Activated CD4-positive, alpha-beta T cell treated with anti-CD3 and anti-CD28 coated beads, Interleukin-2, Interleukin-4, amounts not matched to agents 100 ng/mL and 50 ng/mL, durations not matched to agents 16 hours and 8 hours (primary cell): ENCODE data around the gene PANX2.
"Not testable (repeated sequence)": the region's sequence is repeated elsewhere in the genome, so short reads cannot be mapped to it uniquely, and the experiment has no call there.

ENCODE experiments used
- DNase-seq: peaks from one replicate; pipeline ENCODE4 v3.0.0-alpha.2; 2020; ENCODE audit warnings: low spot score

PANX2 gene, protein sequence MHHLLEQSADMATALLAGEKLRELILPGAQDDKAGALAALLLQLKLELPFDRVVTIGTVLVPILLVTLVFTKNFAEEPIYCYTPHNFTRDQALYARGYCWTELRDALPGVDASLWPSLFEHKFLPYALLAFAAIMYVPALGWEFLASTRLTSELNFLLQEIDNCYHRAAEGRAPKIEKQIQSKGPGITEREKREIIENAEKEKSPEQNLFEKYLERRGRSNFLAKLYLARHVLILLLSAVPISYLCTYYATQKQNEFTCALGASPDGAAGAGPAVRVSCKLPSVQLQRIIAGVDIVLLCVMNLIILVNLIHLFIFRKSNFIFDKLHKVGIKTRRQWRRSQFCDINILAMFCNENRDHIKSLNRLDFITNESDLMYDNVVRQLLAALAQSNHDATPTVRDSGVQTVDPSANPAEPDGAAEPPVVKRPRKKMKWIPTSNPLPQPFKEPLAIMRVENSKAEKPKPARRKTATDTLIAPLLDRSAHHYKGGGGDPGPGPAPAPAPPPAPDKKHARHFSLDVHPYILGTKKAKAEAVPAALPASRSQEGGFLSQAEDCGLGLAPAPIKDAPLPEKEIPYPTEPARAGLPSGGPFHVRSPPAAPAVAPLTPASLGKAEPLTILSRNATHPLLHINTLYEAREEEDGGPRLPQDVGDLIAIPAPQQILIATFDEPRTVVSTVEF

DNA sequence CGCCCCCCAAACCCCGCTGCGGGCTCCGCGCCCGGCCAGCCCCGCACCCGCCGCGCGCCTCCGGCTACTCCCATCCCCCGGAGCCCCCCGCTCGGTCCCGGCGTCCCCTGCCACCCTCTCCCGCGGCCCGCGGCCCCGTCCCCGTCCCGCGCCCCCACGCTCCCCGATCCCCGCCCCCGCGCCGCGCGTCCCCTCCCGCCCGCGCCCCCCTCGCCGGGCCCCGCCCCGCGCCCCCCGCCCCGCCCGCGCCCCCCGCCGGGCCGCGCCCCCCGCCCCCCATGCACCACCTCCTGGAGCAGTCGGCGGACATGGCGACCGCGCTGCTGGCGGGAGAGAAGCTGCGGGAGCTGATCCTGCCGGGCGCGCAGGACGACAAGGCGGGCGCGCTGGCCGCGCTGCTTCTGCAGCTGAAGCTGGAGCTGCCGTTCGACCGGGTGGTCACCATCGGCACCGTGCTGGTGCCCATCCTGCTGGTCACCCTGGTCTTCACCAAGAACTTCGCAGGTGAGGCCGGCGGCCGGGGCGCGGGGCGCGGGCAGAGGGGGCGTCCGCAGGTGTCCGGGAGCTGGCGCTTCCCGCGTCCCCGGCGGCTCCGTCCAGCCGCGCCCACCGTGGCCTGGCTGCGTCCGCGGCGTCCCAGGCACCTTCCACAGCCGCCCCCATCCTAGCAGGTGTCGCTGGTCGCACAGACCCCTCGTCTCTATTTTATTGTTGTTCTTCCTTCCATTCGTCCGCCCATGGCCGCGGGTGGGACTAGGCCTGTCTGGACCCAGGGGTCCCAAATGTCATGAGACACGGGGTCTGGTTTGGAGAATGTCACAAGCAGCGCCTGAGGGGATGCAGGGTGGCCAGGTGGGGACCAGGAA lies at the start of gene PANX2:
Gene PANX2, plus strand, starts transcription at position 279 of the 866 bp plus-strand sequence. Its CDS starts 0 bp downstream, at position 279.
- no peak for DNase-seq

DNA sequence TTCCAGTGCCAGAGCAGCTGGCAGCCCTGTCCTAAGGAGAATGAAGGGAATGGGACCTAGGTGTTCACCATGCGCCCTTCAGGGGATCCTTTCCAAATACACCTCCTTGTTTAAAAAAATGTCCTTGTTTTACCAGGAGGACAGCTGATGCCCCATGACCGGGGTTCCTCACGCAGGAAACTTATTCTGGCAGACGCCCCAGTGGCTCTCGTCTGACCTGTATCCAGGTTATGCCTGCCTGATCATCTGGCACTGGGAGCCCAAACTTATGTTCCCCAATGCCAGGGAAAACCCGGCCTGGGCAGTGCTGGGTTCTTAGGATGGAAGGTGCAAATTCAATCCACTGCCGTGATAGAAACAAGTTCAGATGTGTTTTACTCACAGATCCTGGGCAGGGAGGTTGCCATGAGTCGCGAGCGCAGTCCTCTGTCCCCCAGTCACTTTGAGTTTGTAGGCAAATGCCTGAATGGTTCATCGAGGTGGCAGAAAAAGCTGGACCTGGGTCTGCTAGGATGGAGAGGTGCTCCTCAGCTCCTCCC lies 49.3 kb upstream of the PANX2 start:
- DNase-seq: no peak

DNA sequence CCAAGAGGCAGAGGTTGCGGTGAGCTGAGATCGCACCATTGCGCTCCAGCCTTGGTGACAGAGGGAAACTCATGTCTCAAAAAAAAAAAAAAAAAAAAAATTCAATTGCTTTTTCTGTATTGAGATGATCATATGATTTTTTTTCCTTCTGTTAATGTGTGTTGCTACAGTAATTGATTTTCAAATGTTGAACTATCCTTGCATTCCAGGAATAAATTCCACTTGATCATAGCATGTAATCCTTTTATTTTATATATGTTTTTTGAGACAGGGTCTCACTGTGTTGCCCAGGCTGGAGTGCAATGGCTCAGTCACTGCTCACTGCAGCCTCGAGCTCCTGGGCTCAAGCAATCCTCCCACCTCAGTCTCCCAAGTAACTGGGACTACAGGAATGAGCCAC lies 47.4 kb upstream of the PANX2 start:
- no peak for DNase-seq

DNA sequence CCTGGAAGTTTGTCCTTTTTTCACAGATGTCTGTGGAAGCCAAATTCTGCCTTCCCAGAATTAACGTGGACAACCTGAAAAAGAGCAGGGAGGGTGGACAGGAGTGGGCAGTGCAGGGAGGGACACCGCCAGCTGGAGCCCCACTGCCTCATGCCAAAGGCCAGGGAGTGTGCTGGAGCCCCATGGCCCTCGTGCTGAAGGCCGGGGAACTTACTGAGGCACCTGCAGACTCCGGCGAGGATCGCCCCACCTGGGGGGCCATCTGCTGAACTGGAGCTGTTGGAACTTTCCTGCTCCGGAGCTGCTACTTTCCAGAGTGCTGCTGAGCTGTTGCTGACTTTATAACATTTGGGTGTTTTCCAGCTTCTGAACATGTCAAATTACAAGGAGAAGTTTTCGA lies 45.5 kb upstream of the PANX2 start:
- no peak for DNase-seq

DNA sequence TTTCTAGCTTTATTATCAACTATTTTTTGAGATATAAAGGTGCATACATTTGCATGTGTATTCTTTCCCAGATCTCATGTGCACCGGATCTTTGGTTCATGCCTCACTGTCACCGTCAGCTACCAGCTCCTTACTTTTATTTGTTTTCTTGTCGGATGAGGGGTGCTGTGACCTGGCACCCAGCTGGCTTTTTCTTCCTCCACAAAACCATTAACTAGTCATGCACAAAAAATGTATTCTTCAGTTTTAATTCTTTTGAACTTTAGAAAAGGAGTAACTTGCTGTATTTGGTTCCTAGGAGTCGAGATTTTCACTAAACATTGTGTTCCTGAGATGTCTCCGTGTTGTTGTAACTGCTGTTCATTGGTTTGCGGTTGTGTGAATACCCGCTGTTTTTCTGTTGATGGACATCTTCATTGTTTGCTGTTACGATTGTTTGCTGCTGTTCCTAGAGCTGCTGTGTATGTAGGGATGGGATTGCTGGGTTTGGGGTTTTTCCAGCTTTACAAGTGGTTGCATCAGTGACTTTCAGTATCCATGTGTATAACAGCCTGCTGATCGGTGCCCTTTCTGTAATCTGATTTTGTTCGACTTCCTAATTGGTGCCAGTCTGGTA lies 41.3 kb upstream of the PANX2 start:
- no peak for DNase-seq

DNA sequence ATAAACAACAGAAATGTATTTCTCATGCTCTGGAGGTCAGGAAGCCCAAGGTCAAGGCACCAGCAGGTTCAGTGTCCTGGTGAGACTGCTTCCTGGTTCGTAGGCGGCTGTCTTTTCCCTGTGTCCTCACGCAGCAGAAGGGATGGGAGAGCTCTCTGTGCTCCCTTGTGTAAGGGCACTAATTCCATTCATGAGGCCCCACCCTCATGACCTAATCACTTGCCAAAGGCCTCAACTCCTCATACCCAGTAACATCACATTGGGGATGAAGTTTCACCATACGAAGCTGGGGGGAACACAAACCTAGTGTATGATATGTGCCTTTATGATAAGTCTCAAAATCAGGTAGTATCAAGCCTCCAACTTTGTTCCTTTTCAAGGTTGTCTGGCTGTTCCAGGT lies 38.6 kb upstream of the PANX2 start:
- DNase-seq: no peak

DNA sequence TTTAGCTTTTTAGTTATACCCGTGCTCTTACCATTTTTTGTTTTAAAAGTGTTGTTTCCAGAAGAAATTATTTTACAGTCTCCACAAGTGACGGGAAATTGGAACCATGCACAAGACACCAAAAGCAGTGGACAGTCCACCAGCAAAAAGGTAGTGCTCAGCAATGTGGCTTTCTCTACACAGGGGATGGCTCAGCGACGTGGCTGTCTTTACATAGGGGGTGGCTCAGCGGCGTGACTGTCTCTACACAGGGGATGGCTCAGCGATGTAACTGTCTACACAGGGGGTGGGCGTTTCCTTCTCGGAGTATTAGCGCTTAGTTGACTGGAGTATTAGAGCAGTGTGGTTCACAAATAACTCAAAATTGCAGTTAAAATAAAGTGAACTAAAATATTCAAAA lies 36.0 kb upstream of the PANX2 start:
- DNase-seq: no peak

DNA sequence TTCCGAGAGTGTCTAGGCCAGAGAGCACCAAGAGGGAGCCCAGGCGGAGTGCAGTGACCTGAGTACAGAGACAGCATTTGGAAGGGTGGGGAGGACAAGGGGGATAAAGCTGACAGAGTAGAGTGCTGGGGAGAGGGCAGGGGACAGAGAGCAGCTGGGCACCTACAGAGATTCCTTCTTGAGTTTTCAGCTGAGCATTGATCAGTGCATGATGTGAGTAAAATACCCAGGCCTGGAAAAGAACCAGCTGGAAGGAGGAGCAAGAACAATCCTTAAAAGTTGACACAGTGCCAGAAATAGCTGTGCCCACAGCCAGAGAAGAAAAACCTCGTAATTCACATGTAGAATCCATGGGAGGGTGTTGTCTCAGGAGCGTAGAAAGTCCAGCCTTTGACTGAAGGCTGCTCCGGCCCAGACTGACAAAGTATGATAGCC lies 33.9 kb upstream of the PANX2 start:
- no peak for DNase-seq

DNA sequence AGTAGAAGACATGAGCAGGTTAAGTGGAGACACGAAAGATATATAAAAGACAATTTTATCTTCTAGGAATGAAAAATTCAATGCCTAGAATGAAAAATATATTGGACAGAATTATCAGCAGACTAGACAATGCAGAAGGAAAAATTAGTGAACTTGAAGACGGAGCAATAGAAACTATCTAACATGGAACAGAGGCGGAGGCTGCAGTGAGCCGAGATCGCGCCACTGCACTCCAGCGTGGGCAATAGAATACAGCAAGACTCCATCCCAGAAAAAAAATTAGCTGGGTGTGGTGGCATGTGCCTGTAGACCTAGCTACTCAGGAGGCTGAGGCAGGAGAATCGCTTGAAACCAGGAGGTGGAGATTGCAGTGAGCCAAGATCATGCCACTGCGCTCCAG lies 33.3 kb upstream of the PANX2 start:
- DNase-seq: not testable (repeated sequence)

DNA sequence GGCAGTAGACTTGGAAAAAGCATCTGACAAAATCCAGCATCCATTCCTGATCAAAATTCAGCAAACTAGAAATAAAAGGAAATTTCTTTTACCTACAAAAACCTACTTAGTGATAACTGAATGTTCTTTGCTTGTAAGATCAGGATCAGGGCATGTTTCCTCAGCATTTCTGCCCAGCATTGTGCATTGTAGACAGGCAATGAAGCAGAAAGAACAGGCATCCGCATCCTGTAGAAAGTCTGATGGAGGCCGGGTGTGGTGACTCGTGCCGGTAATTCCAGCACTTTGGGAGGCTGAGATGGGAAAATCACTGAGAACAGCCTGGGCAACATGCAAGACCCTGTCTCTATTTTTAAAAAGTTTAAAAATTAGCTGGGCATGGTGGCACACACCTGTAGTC lies 32.5 kb upstream of the PANX2 start:
- no peak for DNase-seq

DNA sequence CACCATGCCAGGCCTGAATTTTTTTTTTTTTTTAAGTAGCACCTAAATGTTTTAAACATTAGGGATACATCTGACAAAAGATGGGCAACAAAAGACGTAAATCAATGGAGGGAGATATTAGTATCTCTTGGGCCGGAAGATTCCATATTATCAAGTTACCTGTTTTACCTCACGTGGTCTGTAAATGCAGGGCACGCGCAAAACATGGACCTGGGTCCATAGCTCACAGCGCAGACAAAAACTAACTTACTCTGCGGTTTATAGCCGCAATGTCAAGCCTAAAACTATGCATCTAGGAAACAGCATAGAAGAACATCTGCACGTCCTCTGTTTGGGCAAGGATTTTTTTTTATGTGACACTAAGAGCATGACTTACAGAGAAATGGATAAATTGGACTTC lies 31.5 kb upstream of the PANX2 start:
- no peak for DNase-seq

DNA sequence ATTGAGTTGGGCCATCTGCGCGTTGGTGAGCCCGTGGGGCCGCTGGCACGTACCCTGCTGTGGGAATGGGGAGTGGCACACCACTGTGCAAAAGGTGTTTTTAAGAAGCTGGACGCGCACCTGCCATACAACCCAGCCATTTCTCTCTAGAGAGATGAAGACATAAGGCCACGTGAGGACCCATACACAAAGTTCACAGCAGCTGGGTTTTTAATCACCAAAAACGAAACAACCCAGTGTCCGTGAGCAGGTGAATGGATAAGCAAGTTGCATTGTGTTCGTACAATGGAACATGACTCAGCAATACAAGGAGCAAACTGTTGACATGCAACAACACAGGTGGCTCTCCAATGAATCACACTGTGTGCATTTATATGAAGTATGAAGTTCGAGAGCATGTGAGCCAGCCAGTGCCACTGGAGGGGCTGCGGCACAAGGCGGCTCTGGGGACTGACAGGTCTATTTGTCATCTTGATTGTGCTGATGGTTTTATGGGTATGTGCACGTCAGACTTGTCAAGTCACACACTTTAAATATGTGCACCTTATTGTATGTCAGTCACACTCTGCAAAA lies 30.6 kb upstream of the PANX2 start:
- peak; percentile 11 for DNase-seq

DNA sequence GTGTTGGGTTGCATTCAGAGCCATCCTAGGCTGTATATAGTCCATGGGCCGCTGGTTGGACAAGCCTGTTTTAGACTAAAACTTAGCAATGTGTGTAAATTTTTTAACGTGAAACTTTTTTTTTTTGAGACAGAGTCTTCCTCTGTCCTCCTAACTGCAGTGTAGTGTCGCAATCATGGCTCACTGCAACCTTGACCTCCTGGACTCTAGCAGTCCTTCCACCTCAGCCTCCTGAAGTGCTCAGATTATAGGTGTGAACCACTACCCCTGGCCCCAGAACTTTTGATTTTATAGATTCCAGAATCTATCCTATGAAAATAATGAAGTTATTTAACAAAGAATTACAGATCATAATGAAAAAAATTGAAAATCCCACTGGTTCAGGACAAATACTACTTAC lies 29.9 kb upstream of the PANX2 start:
- DNase-seq: no peak

DNA sequence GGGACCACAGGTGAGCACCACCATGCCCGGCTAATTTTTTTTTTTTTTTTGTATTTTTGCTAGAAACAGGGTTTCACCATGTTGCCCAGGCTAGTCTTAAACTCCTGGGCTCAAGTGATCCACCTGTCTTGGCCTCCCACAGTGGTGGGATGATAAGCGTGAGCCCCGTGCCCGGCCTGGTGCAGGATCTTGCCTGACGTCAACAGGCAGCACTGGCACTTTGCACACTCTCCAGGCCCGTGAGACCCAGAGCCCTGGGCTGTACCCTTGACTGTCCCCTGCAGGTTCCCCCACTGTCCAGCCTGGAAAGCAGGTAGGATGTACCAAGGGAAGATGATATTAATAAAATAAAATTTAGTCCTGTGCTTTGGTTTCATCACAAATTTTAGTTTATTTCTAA lies 29.1 kb upstream of the PANX2 start:
- no peak for DNase-seq

DNA sequence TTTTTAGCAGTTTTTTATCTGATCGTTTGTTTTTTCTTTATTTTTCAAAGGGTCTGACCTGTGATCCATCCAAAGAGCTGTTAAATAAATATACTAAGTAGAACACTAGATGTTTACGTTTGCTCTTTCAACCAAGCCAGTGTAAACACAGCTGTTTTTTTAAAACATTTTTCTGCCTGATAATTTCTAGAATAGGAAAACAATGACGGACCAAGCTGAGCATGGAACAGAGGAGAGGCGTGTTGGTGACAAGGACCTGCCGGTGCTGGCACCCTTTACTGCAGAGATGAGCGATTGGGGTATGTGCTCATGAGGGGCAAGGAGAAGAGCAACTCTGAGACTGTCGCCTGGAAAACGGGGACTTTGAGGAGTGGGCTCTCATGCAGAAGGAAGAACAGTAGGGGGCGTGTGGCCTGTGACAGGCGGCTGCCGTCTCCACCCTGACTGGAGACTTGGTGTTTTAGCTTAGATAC lies 28.6 kb upstream of the PANX2 start:
- DNase-seq: no peak

DNA sequence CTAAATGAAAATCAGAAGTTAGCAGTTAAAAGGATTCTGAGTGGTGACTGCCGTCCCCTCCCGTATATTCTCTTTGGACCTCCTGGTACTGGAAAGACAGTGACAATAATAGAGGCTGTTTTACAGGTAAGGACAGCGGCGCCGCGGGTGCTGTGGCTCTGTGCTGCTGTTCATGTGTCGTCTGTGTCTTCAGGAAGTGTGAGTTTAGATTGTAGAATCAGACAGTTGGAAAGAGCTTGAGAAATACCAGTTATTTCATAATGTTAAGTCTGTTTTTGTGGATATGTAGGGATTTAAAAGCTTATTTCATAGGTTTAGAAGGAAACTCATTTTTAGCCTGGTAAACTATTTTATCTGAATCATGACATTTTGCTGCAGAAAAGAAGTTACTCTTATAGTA lies 27.4 kb upstream of the PANX2 start:
- DNase-seq: no peak

DNA sequence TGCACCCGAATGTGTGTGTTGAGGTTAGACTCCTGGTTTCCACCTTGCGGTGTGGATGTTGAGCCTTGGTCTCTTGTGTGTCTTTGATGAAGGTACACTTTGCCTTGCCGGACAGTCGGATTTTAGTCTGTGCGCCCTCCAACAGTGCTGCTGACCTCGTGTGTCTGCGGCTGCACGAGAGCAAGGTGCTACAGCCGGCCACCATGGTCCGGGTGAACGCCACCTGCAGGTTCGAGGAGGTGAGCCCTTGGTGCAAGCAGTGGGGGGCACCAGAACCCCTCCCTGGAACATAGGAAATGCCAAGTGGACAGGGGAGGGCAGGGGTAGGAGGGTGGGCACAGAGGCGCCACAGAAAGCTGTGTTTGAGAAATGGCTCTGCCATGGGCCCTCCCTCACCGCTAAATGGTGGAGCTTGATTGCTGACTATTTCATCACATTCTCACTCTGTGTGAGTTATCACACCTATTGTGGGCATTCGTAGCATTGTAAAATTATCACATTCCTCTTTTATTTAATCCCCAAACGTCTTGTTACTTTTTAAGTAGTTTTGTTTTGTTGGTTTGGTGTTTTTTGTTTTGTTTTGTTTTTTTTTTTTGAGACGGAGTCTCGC lies 26.4 kb upstream of the PANX2 start:
- DNase-seq: no peak

DNA sequence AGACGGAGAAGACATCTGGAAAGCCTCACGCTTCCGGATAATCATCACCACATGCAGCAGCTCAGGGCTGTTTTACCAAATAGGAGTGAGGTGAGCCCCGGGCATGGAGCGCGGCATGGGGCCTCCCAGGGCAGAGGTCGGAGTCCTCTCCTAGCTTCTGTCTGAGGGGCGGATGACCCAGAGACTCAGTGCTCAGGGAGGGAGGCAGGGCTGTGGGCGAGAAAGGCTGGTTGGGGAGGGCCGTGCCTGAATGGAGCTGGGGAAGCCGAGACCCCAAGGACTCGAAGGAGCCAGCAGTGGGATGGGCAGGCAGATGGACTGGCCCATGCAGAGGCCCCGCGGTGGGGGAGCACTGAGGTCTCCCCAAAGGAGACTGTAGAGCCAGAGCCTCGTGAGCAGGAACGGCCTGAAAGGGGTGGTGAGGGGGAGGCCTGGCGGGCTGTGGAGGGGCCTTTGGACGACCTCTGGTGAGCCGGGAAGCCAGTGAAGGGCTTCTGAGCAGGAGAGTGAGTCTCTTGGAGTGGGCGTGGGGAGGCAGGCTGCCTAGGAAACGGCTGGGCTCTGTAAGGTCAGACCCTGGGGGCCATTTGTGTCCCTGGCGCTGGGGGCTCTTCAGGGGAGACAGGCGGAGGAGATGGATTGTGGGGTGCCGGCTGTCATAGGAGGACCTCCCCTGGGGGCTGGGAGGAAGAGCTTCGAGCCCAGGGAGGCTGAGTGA lies 24.7 kb upstream of the PANX2 start:
- DNase-seq: no peak

DNA sequence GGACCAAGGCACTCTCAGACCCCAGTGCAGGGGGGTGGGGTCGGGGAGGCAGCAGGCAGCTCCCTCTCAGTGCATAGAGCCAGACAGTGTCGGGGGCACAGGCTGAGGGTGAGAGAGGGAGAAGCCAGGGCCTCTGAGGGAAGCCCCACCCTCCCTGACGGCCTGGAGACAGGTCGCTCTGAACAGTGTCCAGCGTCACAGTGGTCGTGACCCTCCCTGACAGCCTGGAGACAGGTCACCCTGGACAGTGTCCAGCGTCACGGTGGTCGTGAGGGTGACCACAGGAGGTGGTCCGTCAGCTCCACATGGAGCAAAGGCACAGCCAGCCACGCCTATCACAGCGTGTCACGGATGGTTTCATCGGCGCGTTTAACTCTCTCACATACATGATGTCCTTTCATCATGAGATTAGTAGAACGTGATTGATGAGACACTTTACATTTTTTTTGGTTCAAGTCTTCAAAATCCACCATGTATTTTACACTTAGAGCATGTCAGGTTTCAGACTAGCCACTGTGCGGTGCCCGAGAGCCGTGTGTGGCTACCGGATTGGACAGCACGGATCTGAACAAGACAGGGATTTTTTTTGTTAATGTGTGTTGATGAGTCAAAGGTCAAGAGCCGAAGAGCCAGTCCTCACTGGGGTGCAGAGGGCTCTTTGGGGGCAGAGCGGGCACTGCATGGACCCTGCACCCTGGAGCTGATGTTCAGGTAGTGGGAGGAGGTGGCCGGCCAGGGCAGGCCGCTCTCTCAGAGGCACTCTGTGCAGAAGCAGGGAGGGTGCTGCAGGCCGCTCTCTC lies 23.9 kb upstream of the PANX2 start:
- no peak for DNase-seq
